NOMO-1 treated with DMSO at 0.1 percent for 48 hours (cell line): ENCODE results near the gene LEUTX.
"Not testable (repeated sequence)": the region's sequence is repeated elsewhere in the genome, so short reads cannot be mapped to it uniquely, and the experiment has no call there.

Source experiments
- DNase-seq: peaks from one replicate; lab custom pipeline; 2025; ENCODE audit not compliant: unreplicated experiment; lab: John Stamatoyannopoulos, UW

LEUTX gene, protein sequence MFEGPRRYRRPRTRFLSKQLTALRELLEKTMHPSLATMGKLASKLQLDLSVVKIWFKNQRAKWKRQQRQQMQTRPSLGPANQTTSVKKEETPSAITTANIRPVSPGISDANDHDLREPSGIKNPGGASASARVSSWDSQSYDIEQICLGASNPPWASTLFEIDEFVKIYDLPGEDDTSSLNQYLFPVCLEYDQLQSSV

DNA sequence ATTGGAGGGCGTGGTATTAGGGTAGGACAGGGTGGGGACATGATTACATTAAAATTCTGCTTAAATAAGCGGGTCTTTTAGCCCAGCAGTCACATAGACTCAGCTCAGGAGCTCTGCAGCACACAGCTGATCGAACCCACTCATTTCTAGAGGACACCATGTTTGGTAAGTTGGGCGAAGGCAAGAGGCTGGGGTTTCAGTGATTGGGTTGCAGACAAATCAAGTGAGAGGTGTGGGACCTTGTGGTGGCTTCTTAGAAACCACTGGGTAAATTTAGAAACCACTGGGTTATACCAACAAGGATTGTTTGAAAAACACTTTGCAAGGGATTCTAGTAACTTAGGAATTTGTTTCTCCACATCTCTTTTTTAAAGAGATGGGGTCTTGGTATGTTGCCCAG lies at the start of gene LEUTX:
Gene LEUTX (plus strand): TSS at position 92 of the 400 bp plus-strand sequence. CDS start 67 bp downstream, at position 159.
- no peak for DNase-seq

- no peak for DNase-seq
Observed at GRCh38 chr19:39729594-39729993, 49.1 kb upstream of the LEUTX start.

DNA sequence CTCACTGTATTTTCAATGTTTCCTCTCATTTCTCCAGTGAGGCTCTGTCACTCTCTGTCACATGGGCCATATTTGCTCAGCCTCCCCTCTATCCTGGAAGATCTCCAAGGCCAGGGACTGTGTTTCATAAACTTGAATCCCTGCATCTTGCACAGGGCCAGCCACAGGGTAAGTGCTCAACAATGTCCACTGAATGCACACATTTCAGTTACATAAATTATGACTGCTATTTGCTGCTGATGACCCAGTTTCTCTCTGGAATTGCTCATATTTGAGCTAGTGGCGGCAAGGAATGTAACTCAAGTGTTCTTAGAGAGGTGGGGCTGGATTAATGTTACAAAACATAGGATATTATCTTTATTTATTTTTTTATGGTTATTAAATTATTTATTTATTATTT lies 47.0 kb upstream of the LEUTX start:
- no peak for DNase-seq

- no peak for DNase-seq
Observed at GRCh38 chr19:39733841-39734240, 44.8 kb upstream of the LEUTX start.

DNA sequence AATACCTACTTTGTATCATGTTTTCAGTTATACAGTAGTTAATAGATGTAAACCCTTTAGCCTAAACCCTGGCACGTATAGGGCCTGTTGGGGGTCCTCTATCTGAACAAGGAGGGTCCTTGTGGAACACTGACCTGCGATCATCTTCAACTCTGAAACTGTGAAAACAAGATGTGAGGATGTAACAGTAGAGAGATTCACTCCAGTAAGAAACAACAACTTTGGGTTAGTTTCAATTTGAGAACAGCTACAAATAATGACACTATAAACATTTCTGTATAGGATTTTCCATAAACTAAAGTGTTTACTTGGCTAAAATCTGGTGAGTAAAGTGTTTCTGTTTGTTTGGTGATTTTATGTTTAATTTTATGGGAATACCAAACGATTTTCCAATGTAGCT lies 43.0 kb upstream of the LEUTX start:
- no peak for DNase-seq

GRCh38 chr19:39736088-39736487 lies 42.6 kb upstream of the LEUTX start:
- no peak for DNase-seq

GRCh38 chr19:39737351-39737750 lies 41.3 kb upstream of the LEUTX start:
- no peak for DNase-seq

- DNase-seq: no peak
Observed at GRCh38 chr19:39737891-39738290, 40.8 kb upstream of the LEUTX start, which contains the start of gene CLC. TSS of gene CLC (minus strand) at chr19:39738029. CDS start at chr19:39737952, 77 bp downstream.

DNA sequence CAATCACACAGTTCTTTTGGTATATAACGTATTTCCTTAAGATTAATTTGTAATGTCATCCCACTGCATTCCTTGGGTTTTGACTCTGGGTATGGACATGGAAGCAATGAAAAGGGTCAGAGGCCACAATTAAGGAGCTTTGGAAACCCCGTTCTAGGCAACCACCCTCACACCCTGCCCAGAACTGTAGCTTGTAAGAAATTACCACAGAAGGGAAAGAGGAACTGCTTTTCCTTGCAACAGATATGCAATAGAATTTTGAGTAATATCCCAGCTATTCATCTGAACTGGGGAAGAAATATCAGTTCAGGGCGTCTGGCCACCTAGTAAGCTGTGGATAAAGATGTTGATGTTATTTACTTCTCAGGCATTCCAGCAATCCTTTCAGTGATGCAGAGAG lies 39.8 kb upstream of the LEUTX start:
- peak; percentile 44 for DNase-seq

GRCh38 chr19:39740395-39740794 lies 38.3 kb upstream of the LEUTX start:
- DNase-seq: no peak

GRCh38 chr19:39745643-39746042 lies 33.0 kb upstream of the LEUTX start:
- peak; percentile 85 for DNase-seq

DNA sequence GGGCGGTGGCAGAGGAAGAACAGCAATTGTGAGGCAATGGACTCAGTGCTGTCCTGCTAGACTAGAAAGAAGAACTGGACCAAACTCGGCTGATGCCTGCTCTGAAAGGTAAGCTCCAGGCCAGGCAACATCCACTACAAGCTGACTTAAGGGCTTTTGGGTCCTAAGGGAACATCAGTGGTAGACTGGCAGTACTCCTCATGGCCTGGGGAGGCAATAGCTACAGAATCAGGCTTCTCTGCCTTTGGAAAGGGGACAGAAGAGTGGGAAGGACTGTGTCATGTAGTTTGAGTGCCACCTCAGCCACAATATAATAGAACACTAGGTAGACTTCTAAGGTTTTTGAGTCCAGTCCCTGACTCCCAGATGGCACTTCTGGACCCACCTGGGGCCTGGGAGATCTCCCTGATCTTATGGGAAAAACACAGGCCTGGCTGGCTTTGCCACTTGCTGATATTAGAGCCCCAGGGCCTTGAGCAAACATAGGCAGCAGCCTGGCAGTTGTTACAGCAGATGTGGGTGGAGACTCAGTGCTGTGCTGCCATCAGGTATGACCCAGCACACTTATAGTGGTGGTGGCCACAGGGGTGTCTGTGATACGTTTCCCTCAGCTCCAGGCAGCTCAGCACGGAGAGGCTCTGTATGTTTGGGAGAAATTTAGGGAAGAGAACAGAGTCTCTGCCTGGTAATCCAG lies 31.7 kb upstream of the LEUTX start:
- no peak for DNase-seq

- no peak for DNase-seq
Observed at GRCh38 chr19:39749981-39750380, 28.7 kb upstream of the LEUTX start.

GRCh38 chr19:39752390-39752789 lies 26.3 kb upstream of the LEUTX start:
- DNase-seq: no peak

DNA sequence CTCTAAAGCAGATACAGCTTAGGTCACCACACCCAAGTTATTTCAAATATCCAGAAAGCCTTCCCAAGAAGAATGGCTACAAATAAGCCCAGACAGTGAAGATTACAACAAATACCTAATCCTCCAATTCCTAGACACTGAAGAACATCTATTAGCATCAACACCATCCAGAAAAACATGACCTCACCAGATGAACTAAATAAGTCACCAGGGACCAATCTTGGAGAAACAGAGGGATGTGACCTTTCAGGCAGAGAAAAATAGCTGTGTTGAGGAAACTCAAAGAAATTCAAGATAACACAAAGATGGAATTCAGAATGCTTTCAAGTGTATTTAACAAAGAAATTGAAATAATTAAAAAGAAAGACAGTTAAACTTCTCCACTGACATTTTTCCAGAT lies 25.9 kb upstream of the LEUTX start:
- no peak for DNase-seq

DNA sequence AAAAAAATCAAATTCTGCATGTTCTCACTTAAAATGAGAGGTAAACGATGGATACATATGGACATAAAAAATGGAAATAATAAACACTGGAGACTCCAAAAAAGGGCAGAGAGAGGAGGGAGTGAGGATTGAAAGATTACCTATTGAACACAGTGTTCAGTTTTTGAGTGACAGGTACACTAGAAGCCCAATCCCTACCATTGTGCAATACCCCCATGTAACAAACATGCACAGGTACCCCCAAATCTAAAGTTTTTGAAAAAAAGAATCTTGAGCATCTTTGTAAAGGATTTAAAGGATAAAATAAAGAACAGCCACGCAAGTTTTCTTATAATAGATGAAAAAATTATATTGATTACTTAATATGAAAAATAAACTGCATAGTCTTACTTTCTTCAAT lies 24.1 kb upstream of the LEUTX start:
- DNase-seq: no peak

- peak; percentile 30 for DNase-seq
Observed at GRCh38 chr19:39754971-39755370, 23.7 kb upstream of the LEUTX start.

- no peak for DNase-seq
Observed at GRCh38 chr19:39759457-39760184, 19.0 kb upstream of the LEUTX start.

DNA sequence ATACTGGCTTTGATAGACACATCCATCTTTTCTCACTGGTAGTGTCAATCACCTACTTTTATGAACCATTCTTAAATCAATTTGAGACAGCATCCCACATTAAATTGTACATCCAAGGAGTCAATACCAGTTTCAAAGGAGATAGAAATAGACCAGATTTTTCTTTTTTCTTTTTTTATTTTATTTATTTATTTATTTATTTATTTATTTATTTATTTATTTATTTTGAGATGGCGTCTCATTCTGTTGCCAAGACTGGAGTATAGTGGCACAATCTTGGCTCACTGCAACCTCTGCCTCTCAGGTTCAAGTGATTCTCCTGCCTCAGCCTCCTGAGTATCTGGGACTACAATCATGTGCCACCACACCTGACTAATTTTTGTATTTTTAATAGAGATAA lies 16.8 kb upstream of the LEUTX start:
- DNase-seq: not testable (repeated sequence)

- no peak for DNase-seq
Observed at GRCh38 chr19:39765091-39766076, 13.3 kb upstream of the LEUTX start.

DNA sequence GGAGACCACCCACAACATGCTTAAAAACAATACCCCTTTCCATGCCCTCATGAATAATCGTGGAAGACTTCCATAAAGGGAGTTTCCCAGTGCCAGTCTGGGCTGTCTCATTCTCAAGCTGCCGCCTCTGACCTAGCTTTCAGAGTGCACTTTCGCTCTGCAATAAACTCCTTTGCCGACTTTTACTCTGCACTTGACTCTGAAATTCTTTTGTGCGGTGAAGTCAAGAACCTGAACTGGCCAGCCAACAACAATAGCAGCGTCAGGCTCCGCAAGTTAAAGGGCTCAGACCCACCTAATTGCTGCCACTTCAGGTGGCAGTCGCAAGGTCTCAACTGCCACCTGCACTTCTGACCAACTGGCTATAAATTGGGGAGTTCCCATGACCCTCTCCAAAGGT lies 10.3 kb upstream of the LEUTX start:
- no peak for DNase-seq
